Stimulated activated CD8-positive, alpha-beta memory T cell treated with anti-CD3 and anti-CD28 coated beads, Interleukin-7, amount 100 ng/mL, for 48 hours (primary cell): ENCODE results near the gene FAM210A.
"Not testable (repeated sequence)": the region's sequence is repeated elsewhere in the genome, so short reads cannot be mapped to it uniquely, and the experiment has no call there.

ENCODE experiments used
- DNase-seq, 2 donors: peaks; one replicate each; pipeline ENCODE4 v3.0.0-alpha.2; 2020; ENCODE audit warnings: low read depth in 1 of 2; ENCODE audit errors: extremely low read depth in 1 of 2

Gene FAM210A, protein sequence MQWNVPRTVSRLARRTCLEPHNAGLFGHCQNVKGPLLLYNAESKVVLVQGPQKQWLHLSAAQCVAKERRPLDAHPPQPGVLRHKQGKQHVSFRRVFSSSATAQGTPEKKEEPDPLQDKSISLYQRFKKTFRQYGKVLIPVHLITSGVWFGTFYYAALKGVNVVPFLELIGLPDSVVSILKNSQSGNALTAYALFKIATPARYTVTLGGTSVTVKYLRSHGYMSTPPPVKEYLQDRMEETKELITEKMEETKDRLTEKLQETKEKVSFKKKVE

DNA sequence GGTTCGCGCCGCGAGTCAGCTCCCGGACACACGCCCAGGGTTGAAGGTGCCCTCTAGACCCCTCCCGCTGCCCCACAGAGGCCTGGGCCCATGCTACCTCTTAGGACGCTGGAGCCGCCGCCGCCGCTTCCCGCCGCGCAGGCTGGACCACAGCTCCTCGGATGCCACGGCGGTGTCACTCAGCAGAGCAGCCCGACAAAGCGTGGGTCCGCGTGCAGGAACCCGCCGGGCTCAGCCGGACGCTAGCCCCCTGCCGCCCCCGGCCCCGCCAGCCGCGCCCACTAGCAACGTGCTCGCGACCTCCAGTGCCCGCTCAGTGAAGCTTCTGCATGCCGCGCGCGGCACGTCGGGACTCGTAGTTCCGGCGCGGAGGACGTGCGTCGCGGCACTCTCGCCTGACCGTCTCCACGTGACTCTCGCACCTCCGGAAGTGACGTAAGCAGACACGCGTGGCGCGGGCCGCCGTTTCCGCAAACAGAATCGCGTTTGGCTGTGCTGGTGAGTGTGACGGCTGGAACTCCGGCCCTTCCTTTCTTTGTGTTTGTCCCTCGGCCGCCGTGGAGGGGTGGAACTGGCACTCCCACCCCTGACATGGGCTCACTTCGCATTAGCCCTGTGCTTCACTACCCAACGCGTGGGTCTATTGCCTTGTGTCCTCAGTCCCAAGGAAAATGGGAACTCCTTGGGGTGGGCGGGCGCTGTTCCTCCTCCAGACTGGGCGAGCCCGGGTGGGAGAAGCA is at the start of gene FAM210A, which contains the start of gene RNMT:
Gene FAM210A (minus strand): TSS at position 327 of the 740 bp plus-strand sequence. CDS start 44,481 bp downstream, outside the sequence.
Gene RNMT (plus strand): TSS at position 442 of the 740 bp plus-strand sequence. CDS start 4,845 bp downstream, outside the sequence.
- DNase-seq: peak; percentile 87 to 92

DNA sequence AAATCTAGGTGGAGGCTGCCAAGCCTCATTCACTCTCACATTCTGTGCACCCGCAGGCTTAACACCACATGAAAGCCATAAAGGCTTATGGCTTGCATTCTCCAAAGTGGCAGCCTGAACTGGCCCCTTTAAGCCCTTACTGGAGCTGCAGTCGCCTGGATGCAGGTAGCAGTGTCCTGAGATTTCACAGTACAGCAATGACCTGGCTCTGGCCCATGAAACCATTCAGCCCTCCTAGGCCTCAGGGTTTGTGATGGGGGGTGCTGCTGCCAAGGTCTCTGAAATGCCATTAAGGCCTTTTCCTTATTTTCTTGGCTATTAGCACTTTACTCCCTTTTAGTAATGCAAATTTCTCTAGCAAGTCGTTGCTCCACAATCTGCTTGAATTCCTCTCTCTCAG is 48.7 kb upstream of the FAM210A start:
- no peak for DNase-seq

DNA sequence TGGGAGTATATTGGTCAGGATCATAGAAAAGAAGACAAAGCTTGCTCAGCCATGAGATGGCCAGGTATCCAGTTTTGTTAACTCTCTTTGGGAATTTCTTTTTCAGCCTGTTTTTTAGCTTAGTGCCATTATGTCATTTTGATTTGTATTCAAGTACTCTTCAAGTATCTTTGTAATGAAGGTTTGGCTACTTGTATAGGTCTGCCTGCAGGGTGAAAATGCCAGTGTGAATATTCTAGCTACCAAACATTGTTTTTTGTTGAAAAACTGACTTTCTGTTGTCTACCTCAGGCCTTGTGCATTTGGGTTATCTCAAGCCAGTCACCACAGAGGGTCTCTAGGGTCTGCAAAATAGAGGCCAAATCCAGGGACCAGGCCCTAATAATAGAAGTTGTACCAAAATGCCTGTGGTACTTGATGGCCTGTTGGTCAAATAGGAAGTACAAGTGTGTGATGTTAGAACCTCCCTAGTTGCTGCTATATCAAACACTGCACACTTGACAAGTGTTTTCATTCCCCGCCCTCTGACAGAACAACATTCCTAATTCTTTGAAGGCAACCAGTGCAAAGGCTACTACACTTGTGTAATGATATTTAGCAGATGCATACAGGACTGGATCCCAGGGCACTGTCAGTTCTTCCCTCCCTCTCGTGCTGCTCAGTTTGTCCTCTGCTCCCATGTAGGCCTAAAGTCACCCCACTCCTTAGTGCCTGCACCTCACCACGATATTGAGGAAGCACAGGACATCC is 36.5 kb upstream of the FAM210A start:
- no peak for DNase-seq

DNA sequence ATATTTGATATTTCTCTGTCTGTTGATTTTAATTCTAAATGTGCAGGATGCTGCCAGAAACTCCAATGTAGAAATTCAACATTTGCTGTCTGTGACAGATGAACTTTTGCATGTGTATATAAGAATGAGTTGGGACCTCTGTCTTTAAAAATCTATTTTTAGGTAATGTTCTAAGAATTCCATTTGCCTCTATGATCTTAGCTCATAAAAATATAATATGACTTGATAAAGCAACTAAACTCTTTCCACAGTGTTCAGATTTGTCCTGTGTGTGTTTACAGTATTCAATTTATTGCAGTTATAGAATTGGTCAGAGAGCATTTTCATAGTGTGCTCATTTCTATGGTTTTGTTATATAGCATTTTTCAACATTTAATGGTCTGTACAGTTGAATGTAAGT is 33.7 kb upstream of the FAM210A start:
- DNase-seq: no peak

DNA sequence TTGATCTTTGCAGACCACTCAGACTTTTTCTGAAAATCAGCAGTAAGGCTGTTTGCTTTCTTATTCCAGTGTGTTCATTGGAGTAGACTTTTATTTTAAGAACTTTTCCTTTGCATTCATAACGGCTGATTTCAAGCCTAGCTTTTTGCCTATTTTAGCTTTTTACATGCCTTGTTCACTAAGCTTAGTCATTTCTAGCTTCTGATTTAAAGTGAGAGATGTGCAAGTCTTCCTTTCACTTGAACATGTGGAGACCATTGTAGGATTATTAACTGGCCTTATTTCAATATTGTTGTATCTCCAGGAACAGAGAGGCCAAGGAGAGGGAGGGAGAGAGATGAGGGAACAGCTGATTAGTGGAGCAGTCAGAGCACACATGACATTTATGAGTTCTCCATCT is 32.3 kb upstream of the FAM210A start:
- no peak for DNase-seq

DNA sequence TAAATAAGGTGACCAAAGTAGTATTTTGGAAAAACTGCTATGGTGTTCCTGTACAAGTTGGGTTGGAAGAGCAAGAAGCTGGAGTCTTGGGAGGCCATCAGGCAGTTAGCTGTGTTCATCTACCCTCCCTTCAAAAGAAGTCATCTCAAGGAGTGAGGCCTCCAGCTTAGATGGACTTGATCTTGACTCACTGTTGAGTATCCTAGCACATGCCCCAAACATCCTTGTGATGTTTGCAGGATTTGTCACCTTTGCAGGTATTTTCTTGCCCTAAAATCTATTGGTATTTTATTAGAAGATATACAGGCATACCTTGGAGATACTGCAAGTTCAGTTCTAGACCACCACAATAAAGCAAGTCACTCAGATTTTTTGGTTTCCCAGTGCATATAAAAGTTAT is 30.3 kb upstream of the FAM210A start:
- DNase-seq: no peak

DNA sequence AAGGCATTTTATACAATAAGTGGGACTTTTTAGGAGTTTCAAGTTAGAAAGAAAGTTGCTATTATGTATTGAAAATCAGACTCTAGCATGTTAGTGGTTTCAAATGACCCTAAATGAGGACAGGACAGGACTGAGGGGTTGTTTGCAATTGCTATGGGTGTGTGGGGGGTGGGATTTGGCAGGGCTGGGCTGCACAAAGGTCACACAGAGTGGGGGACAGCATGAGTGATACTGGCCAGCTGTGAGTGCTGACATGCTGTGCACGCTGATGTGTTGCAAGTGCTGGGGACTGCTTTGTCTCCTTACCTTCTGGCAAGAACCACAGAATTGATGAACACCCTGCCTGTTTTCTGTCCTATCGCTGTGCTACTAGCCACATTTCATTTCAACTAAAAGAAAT is 29.9 kb upstream of the FAM210A start:
- DNase-seq: no peak

DNA sequence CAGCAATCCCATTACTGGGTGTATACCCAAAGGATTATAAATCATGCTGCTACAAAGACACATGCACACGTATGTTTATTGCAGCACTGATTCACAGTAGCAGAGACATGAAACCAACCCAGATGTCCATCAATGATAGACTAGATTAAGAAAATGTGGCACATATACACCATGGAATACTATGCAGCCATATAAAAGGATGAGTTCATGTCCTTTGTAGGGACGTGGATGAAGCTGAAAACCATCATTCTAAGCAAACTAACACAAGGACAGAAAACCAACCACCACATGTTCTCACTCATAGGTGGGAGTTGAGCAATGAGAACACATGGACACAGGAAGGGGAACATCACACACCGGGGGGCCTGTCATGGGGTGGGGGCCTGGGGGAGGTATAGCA is 25.2 kb upstream of the FAM210A start:
- not testable (repeated sequence) for DNase-seq

DNA sequence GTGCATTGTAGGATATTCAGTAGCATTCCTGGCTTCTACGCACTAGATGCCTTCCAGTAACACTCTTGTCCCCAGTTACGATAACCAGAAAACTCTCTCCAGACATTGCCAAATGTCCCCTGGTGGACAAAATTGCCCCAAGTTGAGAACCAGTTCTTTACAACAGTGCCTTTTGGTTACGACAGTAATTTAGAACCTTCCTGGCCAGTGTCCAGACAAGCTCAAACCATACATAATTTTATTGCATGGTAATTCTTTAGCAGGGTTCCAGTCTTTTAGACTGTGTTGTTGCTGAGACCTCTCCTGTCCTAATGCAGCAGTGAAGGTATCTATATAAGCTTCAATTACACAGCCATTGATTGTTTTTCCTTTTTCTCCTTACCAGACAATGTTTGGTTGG is 20.3 kb upstream of the FAM210A start:
- DNase-seq: no peak

DNA sequence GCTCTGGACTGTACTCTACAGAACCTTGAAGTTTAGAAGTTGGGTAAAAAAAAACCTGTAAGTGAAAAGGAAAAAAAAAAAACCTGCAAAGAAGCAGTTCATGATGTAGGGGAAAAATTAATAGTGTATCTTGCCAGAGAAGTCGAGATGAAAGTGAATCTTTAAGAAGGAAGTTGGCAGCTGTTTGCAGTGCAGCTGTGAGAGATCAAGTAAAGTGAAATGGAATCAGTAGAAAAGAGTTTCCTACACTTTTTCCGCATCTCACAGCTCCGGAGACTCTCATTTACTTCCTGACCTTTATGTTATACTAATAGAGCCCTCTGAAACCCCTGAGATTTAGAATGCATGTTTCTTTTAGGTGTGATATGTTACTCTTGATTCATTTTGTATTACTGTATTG is 19.3 kb upstream of the FAM210A start:
- DNase-seq: no peak

DNA sequence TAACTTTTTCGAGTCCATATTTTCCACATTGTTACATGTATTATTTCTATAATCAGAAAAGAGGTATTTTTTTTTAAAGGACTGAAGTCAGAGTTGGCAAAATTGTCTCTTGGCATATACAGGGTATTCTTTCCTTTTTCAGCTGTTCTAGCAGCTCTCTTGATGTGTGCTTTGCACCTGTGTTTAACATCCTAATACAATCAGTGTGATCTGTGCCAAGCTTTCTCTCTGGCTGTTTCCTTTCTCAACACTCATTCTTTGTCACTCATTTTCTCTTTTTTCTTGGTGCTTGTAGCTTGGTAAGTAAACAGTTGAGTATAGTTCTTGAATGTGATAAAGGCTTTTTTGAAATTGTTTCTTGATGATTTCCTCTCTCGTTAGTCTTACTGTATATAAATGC is 9.3 kb upstream of the FAM210A start:
- no peak for DNase-seq

DNA sequence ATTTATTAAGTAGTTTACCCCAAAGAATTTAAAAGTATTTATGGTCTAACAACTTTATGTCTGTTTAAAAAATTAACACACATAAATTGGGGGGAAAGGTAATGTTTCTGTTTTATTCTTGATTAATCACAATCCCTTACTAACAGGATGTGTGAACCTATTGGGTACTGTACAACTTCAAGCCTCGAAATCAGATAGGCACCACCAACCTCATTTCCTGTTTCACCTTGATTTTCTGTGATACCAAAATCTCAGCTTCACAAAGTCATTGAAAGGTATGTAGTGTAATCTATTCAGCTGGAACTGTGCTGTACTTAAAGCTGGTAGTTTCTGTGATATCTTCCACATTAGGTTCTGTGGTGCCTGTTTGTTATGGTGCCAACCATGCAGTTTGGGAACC is 4.1 kb upstream of the FAM210A start:
- no peak for DNase-seq

DNA sequence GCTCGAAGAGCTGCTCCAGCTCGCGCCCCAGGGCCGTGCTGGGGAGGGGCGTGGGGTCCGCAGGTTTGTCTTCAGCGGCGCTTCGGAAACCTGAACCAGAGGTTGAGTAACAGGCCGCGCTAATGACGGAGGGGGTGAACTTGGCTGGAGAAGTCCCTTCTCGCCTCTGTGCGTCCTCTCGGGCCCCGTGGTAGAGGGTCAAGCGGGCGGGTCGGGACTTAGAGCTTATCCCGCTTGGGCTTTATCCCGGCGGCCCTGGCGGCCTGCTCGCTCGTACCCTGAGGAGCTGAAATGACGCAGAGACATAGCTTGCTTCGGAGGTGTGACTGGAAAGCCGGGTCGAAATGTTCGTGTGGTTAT is 594 bp upstream of the FAM210A start:
- peak; percentile 2 to 6 for DNase-seq

DNA sequence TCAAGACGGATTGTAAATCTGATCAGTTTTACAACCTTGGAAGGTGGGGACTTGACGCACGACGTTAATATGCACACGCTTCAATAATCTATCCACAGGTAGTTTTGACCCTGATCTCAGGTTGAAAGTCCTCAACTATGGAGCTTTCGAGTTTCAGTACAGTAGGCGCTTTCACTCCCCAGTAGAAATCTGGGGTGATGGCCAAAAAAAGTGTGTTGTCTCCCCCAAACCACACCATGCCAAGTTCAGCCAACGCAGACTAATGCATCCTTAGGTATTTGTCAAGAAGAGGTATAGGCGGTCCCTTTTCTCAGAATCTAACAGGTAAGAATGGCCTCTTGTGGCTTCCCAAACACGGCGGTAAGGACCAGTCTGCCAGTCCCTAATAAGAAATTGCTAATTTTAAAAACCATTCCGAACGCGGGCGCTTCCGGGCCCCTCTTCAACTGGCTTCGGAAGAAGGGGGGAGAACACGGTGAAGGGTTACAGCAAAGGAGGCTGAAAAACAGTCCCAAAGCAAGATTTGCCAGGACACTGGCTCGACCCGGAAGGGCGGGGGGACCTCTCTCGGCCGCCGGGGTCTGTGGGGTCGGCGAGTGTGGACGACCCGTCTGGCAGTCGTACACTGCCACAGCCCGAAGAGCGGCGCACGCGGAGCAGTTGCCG is 659 bp downstream of the FAM210A start:
- DNase-seq: peak in 1 of 2 donors; percentile 2

DNA sequence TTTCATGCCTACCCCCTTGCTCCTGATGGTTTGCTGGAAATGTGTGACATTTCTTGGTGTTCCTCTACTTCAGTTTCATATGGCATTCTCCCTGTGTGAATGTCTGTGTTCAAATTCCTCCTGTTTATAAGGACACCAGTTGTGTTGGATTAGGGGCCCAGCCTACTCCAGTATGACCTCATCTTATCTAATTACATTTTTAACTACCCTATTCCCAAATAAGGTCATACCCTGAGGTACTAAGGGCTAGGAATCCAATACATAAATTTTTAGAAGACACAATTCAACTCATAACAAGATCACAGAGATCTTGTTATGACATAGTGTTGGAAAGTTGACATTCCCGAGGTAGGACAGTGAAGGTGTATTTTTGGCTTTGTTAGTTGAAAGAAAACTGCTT is 5.5 kb downstream of the FAM210A start:
- DNase-seq: no peak

DNA sequence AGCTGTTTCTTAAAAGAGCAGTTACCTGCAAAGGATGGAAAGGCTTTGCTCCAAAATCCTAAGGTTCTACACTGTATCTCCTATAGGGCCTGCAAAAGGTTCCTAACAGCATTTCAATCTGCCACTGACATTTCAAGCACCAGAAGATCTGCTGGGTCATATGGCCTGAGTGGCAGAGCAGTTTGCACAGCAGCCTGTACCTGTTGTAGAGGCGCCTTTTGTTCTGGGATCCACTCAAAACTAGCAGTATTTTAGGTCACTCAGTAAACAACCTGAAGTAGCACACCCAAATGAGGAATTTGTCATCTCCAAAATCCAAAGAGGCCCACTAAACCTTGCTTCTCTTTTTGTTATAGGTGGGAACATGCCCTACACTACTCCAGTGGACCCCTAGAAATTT is 6.2 kb downstream of the FAM210A start:
- DNase-seq: no peak

DNA sequence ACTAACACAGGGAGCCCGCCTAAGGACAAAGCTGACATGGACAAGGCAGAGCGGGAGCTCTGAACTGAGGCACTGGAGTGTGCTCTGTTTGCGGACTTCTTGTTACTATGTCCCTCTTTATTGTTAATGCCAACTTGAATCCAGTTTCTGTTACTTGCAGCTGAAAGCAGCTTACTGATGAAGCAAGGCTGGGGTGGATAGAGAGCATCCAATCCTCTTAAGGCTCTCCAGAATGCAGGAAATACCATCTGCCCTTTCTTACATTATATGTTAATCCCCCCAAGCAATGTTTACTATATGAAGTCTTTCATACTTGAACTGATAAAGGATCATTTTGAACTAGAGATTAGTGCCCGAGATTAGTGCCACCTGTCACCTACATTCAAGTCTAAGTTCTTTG is 9.4 kb downstream of the FAM210A start:
- no peak for DNase-seq

DNA sequence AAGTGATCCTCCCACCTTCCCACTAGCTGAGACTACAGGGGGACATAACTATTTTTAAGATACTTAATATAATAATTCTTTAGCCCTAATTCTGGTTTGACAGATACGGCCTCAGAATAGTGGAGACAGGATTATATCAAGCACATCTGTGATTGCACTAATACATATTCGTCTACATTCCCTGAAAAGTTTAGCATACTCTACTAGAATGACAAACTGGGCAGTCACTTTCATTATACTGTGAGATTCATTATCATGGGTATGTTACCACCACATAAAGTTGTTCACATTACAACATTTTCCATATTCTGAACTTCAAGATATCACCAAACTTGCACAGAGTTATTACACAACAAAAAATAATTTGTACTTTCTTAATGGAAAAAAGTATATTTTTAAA is 11.0 kb downstream of the FAM210A start:
- DNase-seq: no peak

DNA sequence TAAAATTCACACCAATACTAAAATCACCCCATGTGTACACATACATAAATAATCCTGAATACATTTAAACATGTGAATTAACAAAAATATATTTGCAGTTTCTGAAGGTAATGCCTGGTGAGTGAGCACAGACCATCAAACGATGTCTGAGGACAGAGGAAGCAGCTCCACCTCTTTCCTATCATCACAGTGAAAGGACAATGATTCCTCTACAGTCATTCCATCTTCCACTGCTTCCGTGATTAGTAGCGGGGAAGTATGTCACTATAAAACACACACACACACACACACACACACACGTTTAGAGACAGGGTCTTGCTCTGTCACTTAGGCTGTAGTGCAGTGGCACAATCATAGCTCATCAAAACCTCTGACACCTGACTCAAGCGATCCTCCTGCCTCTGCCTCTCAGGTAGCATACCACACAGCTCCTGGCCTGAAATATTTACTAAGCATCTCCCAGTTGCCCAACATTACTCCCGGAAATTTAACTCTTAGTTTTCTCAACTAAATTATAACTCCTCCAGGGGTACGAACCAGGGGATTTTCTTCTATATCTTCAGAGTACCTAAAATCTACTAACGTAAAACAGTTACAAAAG is 12.8 kb downstream of the FAM210A start:
- no peak for DNase-seq

DNA sequence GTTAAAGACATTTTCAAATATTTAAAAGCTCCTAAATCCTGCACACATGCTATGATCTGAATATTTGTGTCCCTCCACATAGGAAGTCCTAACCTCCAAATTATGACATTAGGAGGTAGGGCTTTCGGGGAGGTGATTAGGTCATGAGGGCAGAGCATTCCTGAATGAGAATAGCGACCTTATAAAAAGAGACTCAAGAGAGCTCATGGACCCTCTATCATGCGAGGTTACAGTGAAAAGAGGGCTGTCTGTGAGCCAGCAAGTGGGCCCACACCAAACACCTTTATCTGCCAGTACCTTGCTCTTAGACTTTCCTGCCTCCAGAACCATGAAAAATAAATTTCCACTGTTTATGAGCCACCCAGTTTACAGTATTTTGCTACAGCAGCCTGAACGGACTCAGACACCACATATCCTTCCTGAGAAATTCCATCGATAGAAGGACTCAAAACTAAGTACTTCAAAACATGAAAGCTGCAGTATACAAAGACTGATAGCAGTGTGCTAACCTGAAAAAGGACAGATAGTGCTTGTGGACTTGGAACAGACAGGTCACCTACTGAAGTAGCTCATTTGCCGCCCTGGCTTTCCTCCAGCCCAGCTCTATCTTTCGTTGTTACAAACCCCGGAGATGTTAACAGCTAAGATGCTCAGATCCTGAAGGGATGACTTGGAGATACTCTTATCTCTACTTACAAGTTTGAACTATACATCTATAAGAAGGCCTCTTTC is 13.8 kb downstream of the FAM210A start:
- DNase-seq: no peak
